WERI-Rb-1 (cell line): ENCODE data around the gene C3orf52.

Experiments
- DNase-seq: peaks from one replicate; pipeline ENCODE4 v3.0.0-alpha.2; 2020
- H3K27ac ChIP-seq: fragments of 250-450 bp; sonication (Bioruptor Pico); 2 replicates; pipeline ENCODE4 v1.5.1; 2020; ENCODE audit warnings: mild to moderate bottlenecking, moderate library complexity
- H3K27me3 ChIP-seq: fragments of 250-450 bp; sonication (Bioruptor Pico); 2 replicates; pipeline ENCODE4 v1.5.1; 2021; ENCODE audit warnings: mild to moderate bottlenecking, low read depth, moderate library complexity; ENCODE audit not compliant: insufficient read depth, severe bottlenecking
- H3K36me3 ChIP-seq: fragments of 250-450 bp; sonication (Bioruptor Pico); 2 replicates; pipeline ENCODE4 v1.5.1; 2020; ENCODE audit warnings: mild to moderate bottlenecking, moderate library complexity
- H3K4me3 ChIP-seq: 2 replicates; pipeline ENCODE4 v1.5.1; 2011; ENCODE audit warnings: low read depth, mild to moderate bottlenecking, control low read depth, low read length
- H3K9me3 ChIP-seq: fragments of 250-450 bp; sonication (Bioruptor Pico); 2 replicates; pipeline ENCODE4 v1.5.1; 2021; ENCODE audit warnings: mild to moderate bottlenecking, moderate library complexity; ENCODE audit not compliant: severe bottlenecking
- TF ChIP-seq, protein P1 (sequence below): IDR thresholded peaks from 2 replicates; pipeline ENCODE4 v1.5.1; 2011; ENCODE audit warnings: low read depth, mild to moderate bottlenecking, control low read depth, inconsistent platforms, low read length

C3orf52 gene

GRCh38 chr3:112130638-112130993, 44.4 kb downstream of the C3orf52 start:
- no peak overlapping the region for H3K4me3 ChIP-seq
- H3K27ac ChIP-seq: no peak overlapping the region
- H3K9me3 ChIP-seq: no peaks in the 10 kb centered on the region
- no peaks in the 10 kb centered on the region for H3K27me3 ChIP-seq
- H3K36me3 ChIP-seq: no peaks in the 10 kb centered on the region
- TF ChIP-seq, protein P1, sequence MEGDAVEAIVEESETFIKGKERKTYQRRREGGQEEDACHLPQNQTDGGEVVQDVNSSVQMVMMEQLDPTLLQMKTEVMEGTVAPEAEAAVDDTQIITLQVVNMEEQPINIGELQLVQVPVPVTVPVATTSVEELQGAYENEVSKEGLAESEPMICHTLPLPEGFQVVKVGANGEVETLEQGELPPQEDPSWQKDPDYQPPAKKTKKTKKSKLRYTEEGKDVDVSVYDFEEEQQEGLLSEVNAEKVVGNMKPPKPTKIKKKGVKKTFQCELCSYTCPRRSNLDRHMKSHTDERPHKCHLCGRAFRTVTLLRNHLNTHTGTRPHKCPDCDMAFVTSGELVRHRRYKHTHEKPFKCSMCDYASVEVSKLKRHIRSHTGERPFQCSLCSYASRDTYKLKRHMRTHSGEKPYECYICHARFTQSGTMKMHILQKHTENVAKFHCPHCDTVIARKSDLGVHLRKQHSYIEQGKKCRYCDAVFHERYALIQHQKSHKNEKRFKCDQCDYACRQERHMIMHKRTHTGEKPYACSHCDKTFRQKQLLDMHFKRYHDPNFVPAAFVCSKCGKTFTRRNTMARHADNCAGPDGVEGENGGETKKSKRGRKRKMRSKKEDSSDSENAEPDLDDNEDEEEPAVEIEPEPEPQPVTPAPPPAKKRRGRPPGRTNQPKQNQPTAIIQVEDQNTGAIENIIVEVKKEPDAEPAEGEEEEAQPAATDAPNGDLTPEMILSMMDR: no peak
- no peak for DNase-seq

GRCh38 chr3:112131111-112131510, 44.9 kb downstream of the C3orf52 start:
- no peak overlapping the region for H3K4me3 ChIP-seq
- no peaks in the 10 kb centered on the region for H3K27me3 ChIP-seq
- no peak for DNase-seq
- H3K36me3 ChIP-seq: no peaks in the 10 kb centered on the region
- H3K9me3 ChIP-seq: no peaks in the 10 kb centered on the region
- H3K27ac ChIP-seq: no peak overlapping the region
- TF ChIP-seq, protein P1: no peak

DNA sequence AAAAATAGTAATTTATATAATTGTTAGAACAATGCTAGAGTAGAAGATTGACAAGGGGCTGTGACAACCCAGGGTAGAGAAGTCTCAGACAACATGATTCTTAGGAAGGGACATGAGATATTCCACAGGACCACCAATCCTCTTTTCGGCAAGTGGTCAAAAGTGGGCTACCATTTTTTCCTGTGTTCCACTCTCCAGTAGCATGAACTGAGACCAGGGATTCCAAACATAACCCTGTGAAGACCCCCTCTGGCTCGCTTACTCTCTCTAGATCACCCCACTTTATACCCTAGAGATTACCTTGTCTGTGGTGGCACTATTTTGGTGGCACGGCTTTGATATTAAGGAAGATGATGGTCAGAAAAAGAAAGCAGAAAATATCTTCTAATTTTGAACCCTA, 45.9 kb downstream of the C3orf52 start:
- H3K27ac ChIP-seq: no peak overlapping the region
- no peak for DNase-seq
- H3K27me3 ChIP-seq: no peaks in the 10 kb centered on the region
- TF ChIP-seq, protein P1: no peak
- no peaks in the 10 kb centered on the region for H3K36me3 ChIP-seq
- H3K9me3 ChIP-seq: no peaks in the 10 kb centered on the region
- H3K4me3 ChIP-seq: no peak overlapping the region

DNA sequence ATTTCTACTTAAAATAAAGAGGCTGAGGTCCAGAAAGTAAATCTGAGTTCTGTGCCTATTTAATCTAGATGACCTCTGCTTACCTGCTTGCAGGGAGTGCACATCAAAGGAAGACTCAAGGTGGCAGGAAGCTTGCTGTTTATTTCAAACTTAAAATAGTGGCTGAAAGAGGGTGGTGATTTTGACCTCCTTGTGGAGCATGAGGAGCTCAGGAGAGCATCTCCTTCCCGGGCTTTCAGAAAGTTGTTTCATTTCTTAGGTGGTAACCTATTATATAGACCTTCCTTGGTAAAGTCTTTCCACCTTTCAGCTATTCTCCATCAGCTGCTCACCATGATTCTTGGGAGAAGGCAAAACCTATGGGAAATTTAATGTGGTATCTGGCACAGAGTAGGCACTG, 46.4 kb downstream of the C3orf52 start:
- Histone ChIP-seq H3K4me3 (no peak overlapping the region), H3K9me3 (no peaks in the 10 kb centered on the region), H3K27me3 (no peaks in the 10 kb centered on the region), H3K36me3 (no peaks in the 10 kb centered on the region), H3K27ac (no peak overlapping the region)
- no peak for DNase-seq
- TF ChIP-seq, protein P1: no peak

- Histone ChIP-seq H3K9me3 (no peaks in the 10 kb centered on the region), H3K4me3 (no peak within 1 kb of the TSS), H3K27me3 (no peaks in the 10 kb centered on the region), H3K36me3 (no peaks in the 10 kb centered on the region), H3K27ac (no peak within 1 kb of the TSS)
- TF ChIP-seq, protein P1: no peak
- no peak for DNase-seq
Measured at GRCh38 chr3:112132975-112133448, 46.8 kb downstream of the C3orf52 start, which contains the start of gene GCSAM. TSS of gene GCSAM (minus strand) at chr3:112133248. CDS start at chr3:112133120, 128 bp downstream.

GRCh38 chr3:112133626-112134334, 47.6 kb downstream of the C3orf52 start:
- no peaks in the 10 kb centered on the region for H3K36me3 ChIP-seq
- DNase-seq: no peak
- H3K27me3 ChIP-seq: no peaks in the 10 kb centered on the region
- TF ChIP-seq, protein P1: no peak
- H3K27ac ChIP-seq: no peak overlapping the region
- no peaks in the 10 kb centered on the region for H3K9me3 ChIP-seq
- no peak overlapping the region for H3K4me3 ChIP-seq
